HepG2 (cell line): ENCODE data around the gene DLG1. TPM values are rescaled to one million over a fixed set of nuclear protein-coding genes. Genes with fewer than 3 reads are reported as not detected.
A peak's percentile ranks its signal among the peaks of the same experiment; 100 is the strongest.

Source experiments
- BCL6 ChIP-seq: IDR thresholded peaks from 2 replicates; pipeline ENCODE4 v1.6.1; 2016; ENCODE audit warnings: missing genetic modification reagents, missing compliant biosample characterization
- CHD2 ChIP-seq: IDR thresholded peaks from 2 replicates; pipeline ENCODE4 v1.6.1; 2011; ENCODE audit warnings: low read depth, low read length, improper control_type of control experiment
- E2F5 ChIP-seq: sonication (generic); formaldehyde crosslinking; conservative IDR thresholded peaks from 2 replicates; pipeline ENCODE4 v1.4.0; 2020; ENCODE audit warnings: missing genetic modification reagents
- GATAD2A ChIP-seq: IDR thresholded peaks from 2 replicates; pipeline ENCODE4 v1.6.1; 2016
- HHEX ChIP-seq: IDR thresholded peaks from 2 replicates; pipeline ENCODE4 v1.6.1; 2016; ENCODE audit warnings: control low read depth
- ISL2 ChIP-seq: sonication (generic); formaldehyde crosslinking; IDR thresholded peaks from 2 replicates; pipeline ENCODE4 v1.5.0; 2020; ENCODE audit warnings: missing genetic modification reagents
- NPAS2 ChIP-seq: sonication (generic); formaldehyde crosslinking; IDR thresholded peaks from 2 replicates; pipeline ENCODE4 v1.8.0; 2022; ENCODE audit warnings: mild to moderate bottlenecking, missing genetic modification reagents, borderline replicate concordance
- PBX3 ChIP-seq: sonication (generic); formaldehyde crosslinking; IDR thresholded peaks from 2 replicates; pipeline ENCODE4 v1.8.1; 2023; ENCODE audit warnings: missing genetic modification reagents, inconsistent platforms, borderline replicate concordance
- RNF2 ChIP-seq: fragments of 450-650 bp; conservative IDR thresholded peaks from 2 replicates; pipeline ENCODE4 v1.6.1; 2016; ENCODE audit warnings: low read depth
- SNRNP70 ChIP-seq: fragments of 200-400 bp; formaldehyde crosslinking; IDR thresholded peaks from 2 replicates; pipeline ENCODE4 v1.6.1; 2017; ENCODE audit warnings: mild to moderate bottlenecking, low read depth, low read length, moderate library complexity
- TIGD3 ChIP-seq: sonication (generic); formaldehyde crosslinking; IDR thresholded peaks from 2 replicates; pipeline ENCODE4 v1.5.1; 2020; ENCODE audit warnings: mild to moderate bottlenecking, missing genetic modification reagents, borderline replicate concordance
- ZBTB21 ChIP-seq: sonication (generic); formaldehyde crosslinking; IDR thresholded peaks from 2 replicates; pipeline ENCODE4 v1.4.0; 2020; ENCODE audit warnings: missing genetic modification reagents
- ZNF451 ChIP-seq: sonication (generic); formaldehyde crosslinking; IDR thresholded peaks from 2 replicates; pipeline ENCODE4 v1.5.0; 2020; ENCODE audit warnings: mild to moderate bottlenecking, missing genetic modification reagents
- ZNF816 ChIP-seq: sonication (generic); formaldehyde crosslinking; IDR thresholded peaks from 2 replicates; pipeline ENCODE4 v1.8.0; 2022; ENCODE audit warnings: missing genetic modification reagents, mild to moderate bottlenecking, borderline replicate concordance
- polyA plus RNA-seq, 8 experiments: library from polyadenylated mRNA; depleted of rRNA in 3 of 8; stranded (reverse) in 7 of 8; unstranded in 1 of 8; fragments of >200 nt; fragmentation: Illumina TruSeq in 4 of 8; extraction: Trizol in 4 of 8; gene quantifications; 2 replicates each; pipeline versions ENCODE4 v1.2.1 to v1.2.3, GENCODE V29; 2011 to 2016; ENCODE audit warnings: low read depth in 4 of 8, missing spikeins in 1 of 8, mixed read lengths in 1 of 8; ENCODE audit not compliant: insufficient read depth in 1 of 8
- total RNA-seq, 5 experiments: library from RNA; depleted of rRNA; stranded (reverse); fragments of >200 nt; fragmentation: Illumina TruSeq; extraction: Trizol; gene quantifications; 2 replicates each; pipeline ENCODE4 v1.2.3, GENCODE V29; 2016; ENCODE audit warnings: low read depth in 1 of 5
- TF ChIP-seq, protein P1 (sequence below): sonication (generic); formaldehyde crosslinking; IDR thresholded peaks from 2 replicates; pipeline ENCODE4 v1.4.0; 2020; ENCODE audit warnings: low read depth, missing genetic modification reagents
- TF ChIP-seq, protein P2 (sequence below): sonication (generic); formaldehyde crosslinking; IDR thresholded peaks from 2 replicates; pipeline ENCODE4 v1.5.1; 2020; ENCODE audit warnings: mild to moderate bottlenecking, moderate library complexity, missing genetic modification reagents
- TF ChIP-seq, protein P3 (sequence below): sonication (generic); formaldehyde crosslinking; IDR thresholded peaks from 2 replicates; pipeline ENCODE4 v1.4.0; 2020; ENCODE audit warnings: missing genetic modification reagents

DLG1 gene
- total and polyA plus RNA-seq, 2 of the 13 experiments (the other 11 are each of a cell fraction or from before 2014, with no cell fraction given): 30.5 to 104 TPM

DNA sequence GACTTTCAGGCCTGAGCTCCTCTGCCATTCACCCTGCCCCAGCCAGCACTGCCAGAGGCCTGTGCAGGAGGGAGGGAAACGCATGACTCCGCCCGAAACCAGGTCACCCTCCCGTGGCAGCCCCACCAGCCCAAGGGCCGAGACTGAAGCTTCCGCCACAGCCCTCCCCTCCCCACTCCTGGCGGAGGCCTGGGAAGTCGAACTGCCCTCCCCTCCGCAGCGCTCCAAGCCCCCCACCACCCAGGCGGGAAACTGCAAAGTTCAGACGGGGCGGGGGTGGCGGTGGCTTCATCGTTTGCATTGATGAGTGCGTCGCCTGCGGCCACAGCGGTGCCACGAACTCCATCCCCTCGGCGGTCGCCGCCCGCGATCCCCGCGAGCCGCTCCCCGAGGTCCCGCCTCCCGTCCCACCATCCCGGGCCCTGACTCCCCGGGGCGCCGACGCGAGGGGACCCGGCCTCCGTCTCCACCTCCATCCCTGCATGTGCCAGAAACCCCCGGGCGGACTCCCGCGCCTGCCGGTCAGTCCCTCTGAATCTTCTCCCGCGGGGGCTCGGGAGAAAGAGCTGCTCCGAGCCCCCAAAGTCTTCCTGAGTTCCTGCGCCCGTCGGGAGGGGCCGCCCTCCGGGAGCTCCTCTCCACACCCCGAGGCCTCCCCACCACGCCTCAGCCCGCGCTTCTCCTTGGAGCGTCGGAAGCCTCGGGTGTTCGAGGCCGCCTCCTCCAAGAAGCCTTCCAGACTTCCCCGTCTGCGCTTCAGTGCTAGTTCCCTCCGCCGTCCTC is 269.5 kb downstream of the DLG1 start (continued):
- TF ChIP-seq HHEX: no peak
- no peak for TF ChIP-seq CHD2
- no peak for TF ChIP-seq BCL6 (CRISPR knock-in tag)
- TF ChIP-seq SNRNP70: no peak
- TF ChIP-seq, protein P1, sequence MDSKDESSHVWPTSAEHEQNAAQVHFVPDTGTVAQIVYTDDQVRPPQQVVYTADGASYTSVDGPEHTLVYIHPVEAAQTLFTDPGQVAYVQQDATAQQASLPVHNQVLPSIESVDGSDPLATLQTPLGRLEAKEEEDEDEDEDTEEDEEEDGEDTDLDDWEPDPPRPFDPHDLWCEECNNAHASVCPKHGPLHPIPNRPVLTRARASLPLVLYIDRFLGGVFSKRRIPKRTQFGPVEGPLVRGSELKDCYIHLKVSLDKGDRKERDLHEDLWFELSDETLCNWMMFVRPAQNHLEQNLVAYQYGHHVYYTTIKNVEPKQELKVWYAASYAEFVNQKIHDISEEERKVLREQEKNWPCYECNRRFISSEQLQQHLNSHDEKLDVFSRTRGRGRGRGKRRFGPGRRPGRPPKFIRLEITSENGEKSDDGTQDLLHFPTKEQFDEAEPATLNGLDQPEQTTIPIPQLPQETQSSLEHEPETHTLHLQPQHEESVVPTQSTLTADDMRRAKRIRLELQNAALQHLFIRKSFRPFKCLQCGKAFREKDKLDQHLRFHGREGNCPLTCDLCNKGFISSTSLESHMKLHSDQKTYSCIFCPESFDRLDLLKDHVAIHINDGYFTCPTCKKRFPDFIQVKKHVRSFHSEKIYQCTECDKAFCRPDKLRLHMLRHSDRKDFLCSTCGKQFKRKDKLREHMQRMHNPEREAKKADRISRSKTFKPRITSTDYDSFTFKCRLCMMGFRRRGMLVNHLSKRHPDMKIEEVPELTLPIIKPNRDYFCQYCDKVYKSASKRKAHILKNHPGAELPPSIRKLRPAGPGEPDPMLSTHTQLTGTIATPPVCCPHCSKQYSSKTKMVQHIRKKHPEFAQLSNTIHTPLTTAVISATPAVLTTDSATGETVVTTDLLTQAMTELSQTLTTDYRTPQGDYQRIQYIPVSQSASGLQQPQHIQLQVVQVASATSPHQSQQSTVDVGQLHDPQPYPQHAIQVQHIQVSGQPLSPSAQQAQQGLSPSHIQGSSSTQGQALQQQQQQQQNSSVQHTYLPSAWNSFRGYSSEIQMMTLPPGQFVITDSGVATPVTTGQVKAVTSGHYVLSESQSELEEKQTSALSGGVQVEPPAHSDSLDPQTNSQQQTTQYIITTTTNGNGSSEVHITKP (CRISPR knock-in tag): no peak
- no peak for TF ChIP-seq ZNF816 (CRISPR knock-in tag)
- 0 out of 2 replicates have a peak, but pooled peaks have one; percentile 18 for TF ChIP-seq GATAD2A (CRISPR knock-in tag)
- TF ChIP-seq ZBTB21 (CRISPR knock-in tag): no peak
- TF ChIP-seq RNF2: no peak
- TF ChIP-seq PBX3: no peak
- TF ChIP-seq, protein P2, sequence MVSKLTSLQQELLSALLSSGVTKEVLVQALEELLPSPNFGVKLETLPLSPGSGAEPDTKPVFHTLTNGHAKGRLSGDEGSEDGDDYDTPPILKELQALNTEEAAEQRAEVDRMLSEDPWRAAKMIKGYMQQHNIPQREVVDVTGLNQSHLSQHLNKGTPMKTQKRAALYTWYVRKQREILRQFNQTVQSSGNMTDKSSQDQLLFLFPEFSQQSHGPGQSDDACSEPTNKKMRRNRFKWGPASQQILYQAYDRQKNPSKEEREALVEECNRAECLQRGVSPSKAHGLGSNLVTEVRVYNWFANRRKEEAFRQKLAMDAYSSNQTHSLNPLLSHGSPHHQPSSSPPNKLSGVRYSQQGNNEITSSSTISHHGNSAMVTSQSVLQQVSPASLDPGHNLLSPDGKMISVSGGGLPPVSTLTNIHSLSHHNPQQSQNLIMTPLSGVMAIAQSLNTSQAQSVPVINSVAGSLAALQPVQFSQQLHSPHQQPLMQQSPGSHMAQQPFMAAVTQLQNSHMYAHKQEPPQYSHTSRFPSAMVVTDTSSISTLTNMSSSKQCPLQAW: no peak; the same call in 1 of the 2 replicates
- TF ChIP-seq E2F5 (CRISPR knock-in tag): no peak
- TF ChIP-seq, protein P3, sequence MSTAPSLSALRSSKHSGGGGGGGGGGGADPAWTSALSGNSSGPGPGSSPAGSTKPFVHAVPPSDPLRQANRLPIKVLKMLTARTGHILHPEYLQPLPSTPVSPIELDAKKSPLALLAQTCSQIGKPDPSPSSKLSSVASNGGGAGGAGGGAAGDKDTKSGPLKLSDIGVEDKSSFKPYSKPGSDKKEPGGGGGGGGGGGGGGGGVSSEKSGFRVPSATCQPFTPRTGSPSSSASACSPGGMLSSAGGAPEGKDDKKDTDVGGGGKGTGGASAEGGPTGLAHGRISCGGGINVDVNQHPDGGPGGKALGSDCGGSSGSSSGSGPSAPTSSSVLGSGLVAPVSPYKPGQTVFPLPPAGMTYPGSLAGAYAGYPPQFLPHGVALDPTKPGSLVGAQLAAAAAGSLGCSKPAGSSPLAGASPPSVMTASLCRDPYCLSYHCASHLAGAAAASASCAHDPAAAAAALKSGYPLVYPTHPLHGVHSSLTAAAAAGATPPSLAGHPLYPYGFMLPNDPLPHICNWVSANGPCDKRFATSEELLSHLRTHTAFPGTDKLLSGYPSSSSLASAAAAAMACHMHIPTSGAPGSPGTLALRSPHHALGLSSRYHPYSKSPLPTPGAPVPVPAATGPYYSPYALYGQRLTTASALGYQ: no peak
- TF ChIP-seq ZNF451 (CRISPR knock-in tag): no peak
- TF ChIP-seq NPAS2 (CRISPR knock-in tag): no peak
- TF ChIP-seq ISL2 (CRISPR knock-in tag): peak; percentile 45; the same call in 1 of the 2 replicates
- TF ChIP-seq TIGD3 (CRISPR knock-in tag): no peak; the same call in 1 of the 2 replicates
